ENCODE measurements around the gene MYO7A.

GRCh38 chr11:77111946-77112345, 16.1 kb upstream of the MYO7A start:
- TF ChIP-seq CTCF (conservative IDR thresholded peaks at IDR 0.05) (no peak), EZH2 (IDR thresholded peaks at IDR 0.05; ENCODE audit: low read depth) (no peak)
